ENCODE results near the gene TTPAL. TPM values are rescaled to one million over a fixed set of nuclear protein-coding genes. Genes with fewer than 3 reads are reported as not detected.

The TTPAL gene
- total and polyA plus RNA-seq, 2 donors (not counting 3 experiments of a cell fraction or from before 2014, with no cell fraction given), result 4.0 to 8.0 TPM

DNA sequence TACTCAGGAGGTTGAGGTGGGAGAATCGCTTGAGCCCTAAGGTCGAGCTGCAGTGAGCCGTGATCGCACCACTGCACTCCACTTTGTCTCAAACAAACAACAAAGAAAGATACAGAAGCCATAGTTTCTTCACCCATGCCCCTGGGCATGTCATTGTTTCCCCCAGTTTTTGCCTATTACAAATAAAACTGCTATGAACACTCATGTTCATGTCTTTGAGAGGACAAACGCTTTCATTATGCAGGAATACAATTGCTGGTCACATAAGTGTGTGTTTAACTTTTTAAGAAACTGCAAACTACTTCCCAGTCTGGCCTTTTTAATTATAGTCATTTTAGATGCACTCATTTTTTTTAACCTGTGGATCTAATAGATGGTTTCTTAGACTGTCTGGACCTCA lies 12.2 kb upstream of the TTPAL start:
- TF ChIP-seq MYC (IDR thresholded peaks at IDR 0.05; ENCODE audit: low read depth, low read length) (no peak), JUN (IDR thresholded peaks at IDR 0.05; ENCODE audit: borderline replicate concordance, insufficient read depth, insufficient read length, low read depth) (no peak), POLR2AphosphoS5 (IDR thresholded peaks at IDR 0.05; ENCODE audit: insufficient read depth, low read depth, low read length) (no peak), POLR2A (IDR thresholded peaks at IDR 0.05; ENCODE audit: low read depth, low read length) (no peak)
- TF ChIP-seq, protein P1, sequence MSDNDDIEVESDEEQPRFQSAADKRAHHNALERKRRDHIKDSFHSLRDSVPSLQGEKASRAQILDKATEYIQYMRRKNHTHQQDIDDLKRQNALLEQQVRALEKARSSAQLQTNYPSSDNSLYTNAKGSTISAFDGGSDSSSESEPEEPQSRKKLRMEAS (IDR thresholded peaks at IDR 0.05; ENCODE audit: insufficient read depth, insufficient read length), result no peak
- dilution Hi-C loops (cut with MboI; ENCODE audit: extremely low pct_ligation_motif_present, low sequenced_read_pairs), result no loop called here
- CTCF ChIA-PET, result interaction anchor here (2.7 kb wide), 1 partner anchor 246 kb away, joined by 9 read pairs; no protein-coding TSS in a partner anchor

DNA sequence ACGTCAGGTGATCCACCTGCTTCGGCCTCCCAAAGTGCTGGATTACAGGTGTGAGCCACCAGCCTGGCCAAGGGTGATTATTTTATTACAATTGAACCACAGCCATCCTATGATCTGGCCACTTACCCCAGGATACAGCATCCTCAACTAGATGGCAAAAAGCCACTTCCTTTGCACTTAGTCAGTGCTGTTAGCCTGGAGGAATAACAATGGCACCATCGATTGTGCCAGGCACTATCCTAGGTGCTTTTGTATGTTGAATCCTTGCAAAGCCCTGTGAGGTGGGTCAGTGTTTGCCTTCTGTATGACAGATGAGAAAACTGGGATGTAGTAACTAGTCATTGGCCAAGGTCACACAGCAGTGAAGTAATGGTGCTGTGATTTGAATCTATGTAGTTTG lies 11.2 kb upstream of the TTPAL start:
- dilution Hi-C loops (cut with MboI; ENCODE audit: extremely low pct_ligation_motif_present, low sequenced_read_pairs), result no loop called here
- intact Hi-C loops (cut with micrococcal nuclease), result loop anchor here (10.0 kb wide), 1 partner anchor 350 kb away; no protein-coding TSS in a partner anchor
- no peaks in the 10 kb centered on the region for H3K27me3 ChIP-seq (ENCODE audit: control insufficient read depth in 2 of 2, insufficient read depth in 2 of 2, low read length in 2 of 2)
- H3K4me2 ChIP-seq (ENCODE audit: insufficient read depth, low read length), result no peak overlapping the region
- H2AFZ ChIP-seq (ENCODE audit: low read depth, low read length), result no peak overlapping the region
- POLR2A ChIA-PET, result no interaction called here
- DNase-seq (ENCODE audit: low read depth, low spot score) (no peak), FAIRE-seq (no peak)
- H3K9me1 ChIP-seq (replicated peaks; ENCODE audit: control insufficient read depth, extremely low read depth, insufficient read depth, low read length), result no peaks in the 10 kb centered on the region
- no peak overlapping the region for H3K27ac ChIP-seq (ENCODE audit: insufficient read depth, low read depth, low read length)
- no peaks in the 10 kb centered on the region for H3K36me3 ChIP-seq (ENCODE audit: control insufficient read depth in 2 of 2, extremely low read depth in 1 of 2, insufficient read depth in 2 of 2, low read length in 2 of 2)
- no peak overlapping the region for H3K4me3 ChIP-seq (replicated peaks in 1 of 3; ENCODE audit: insufficient read depth in 1 of 3, low read depth in 1 of 3, low read length in 3 of 3)
- no peak overlapping the region for H3K9ac ChIP-seq (replicated peaks; ENCODE audit: extremely low read depth, insufficient read depth, low read length)
- BruUV-seq (replicated peaks), result no TSS peak
- TF ChIP-seq GATA2 (IDR thresholded peaks at IDR 0.05; ENCODE audit: insufficient read depth, insufficient read length, low read depth, low read length) (no peak), FOS (IDR thresholded peaks at IDR 0.05; ENCODE audit: borderline replicate concordance, insufficient read depth, low read length) (no peak), POLR2AphosphoS5 (IDR thresholded peaks at IDR 0.05; ENCODE audit: insufficient read depth, low read depth, low read length) (no peak), JUN (IDR thresholded peaks at IDR 0.05; ENCODE audit: borderline replicate concordance, insufficient read depth, insufficient read length, low read depth) (no peak), EZH2 (IDR thresholded peaks at IDR 0.05; ENCODE audit: borderline replicate concordance, low read depth, low read length, severe bottlenecking) (no peak), POLR2A (IDR thresholded peaks at IDR 0.05; ENCODE audit: low read depth, low read length) (no peak), MYC (IDR thresholded peaks at IDR 0.05; ENCODE audit: low read depth, low read length) (no peak)
- TF ChIP-seq, protein P1 (IDR thresholded peaks at IDR 0.05; ENCODE audit: insufficient read depth, insufficient read length), result no peak
- TF ChIP-seq, protein P2, sequence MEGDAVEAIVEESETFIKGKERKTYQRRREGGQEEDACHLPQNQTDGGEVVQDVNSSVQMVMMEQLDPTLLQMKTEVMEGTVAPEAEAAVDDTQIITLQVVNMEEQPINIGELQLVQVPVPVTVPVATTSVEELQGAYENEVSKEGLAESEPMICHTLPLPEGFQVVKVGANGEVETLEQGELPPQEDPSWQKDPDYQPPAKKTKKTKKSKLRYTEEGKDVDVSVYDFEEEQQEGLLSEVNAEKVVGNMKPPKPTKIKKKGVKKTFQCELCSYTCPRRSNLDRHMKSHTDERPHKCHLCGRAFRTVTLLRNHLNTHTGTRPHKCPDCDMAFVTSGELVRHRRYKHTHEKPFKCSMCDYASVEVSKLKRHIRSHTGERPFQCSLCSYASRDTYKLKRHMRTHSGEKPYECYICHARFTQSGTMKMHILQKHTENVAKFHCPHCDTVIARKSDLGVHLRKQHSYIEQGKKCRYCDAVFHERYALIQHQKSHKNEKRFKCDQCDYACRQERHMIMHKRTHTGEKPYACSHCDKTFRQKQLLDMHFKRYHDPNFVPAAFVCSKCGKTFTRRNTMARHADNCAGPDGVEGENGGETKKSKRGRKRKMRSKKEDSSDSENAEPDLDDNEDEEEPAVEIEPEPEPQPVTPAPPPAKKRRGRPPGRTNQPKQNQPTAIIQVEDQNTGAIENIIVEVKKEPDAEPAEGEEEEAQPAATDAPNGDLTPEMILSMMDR (IDR thresholded peaks at IDR 0.05; ENCODE audit: extremely low read depth in 1 of 2, insufficient read depth in 1 of 2, low read depth in 1 of 2, low read length in 2 of 2), result no peak
- no peaks in the 10 kb centered on the region for H3K9me3 ChIP-seq (replicated peaks; ENCODE audit: control insufficient read depth, insufficient read depth, low read length)
- H3K79me2 ChIP-seq (ENCODE audit: control insufficient read depth, insufficient read depth, low read length), result no peaks in the 10 kb centered on the region
- no peaks in the 10 kb centered on the region for H4K20me1 ChIP-seq (replicated peaks; ENCODE audit: control insufficient read depth, extremely low read depth, insufficient read depth, low read length)
- no peaks in the 10 kb centered on the region for H3K4me1 ChIP-seq (ENCODE audit: control insufficient read depth, extremely low read depth, insufficient read depth, low read length)
- CTCF ChIA-PET, result interaction anchor here (1.8 kb wide), 1 partner anchor 80 kb away, joined by 4 read pairs; no protein-coding TSS in a partner anchor

More for the DNA sequence above, 12.2 kb upstream of the TTPAL start:
- FAIRE-seq (no peak), DNase-seq (ENCODE audit: low read depth, low spot score) (no peak)
- POLR2A ChIA-PET, result no interaction called here
- Histone ChIP-seq H3K4me3 (replicated peaks in 1 of 3; ENCODE audit: insufficient read depth in 1 of 3, low read depth in 1 of 3, low read length in 3 of 3) (no peak overlapping the region), H3K9ac (replicated peaks; ENCODE audit: extremely low read depth, insufficient read depth, low read length) (no peak overlapping the region), H4K20me1 (replicated peaks; ENCODE audit: control insufficient read depth, extremely low read depth, insufficient read depth, low read length) (no peaks in the 10 kb centered on the region), H3K79me2 (ENCODE audit: control insufficient read depth, insufficient read depth, low read length) (no peaks in the 10 kb centered on the region), H3K4me2 (ENCODE audit: insufficient read depth, low read length) (no peak overlapping the region), H3K27ac (ENCODE audit: insufficient read depth, low read depth, low read length) (no peak overlapping the region), H2AFZ (ENCODE audit: low read depth, low read length) (no peak overlapping the region), H3K4me1 (ENCODE audit: control insufficient read depth, extremely low read depth, insufficient read depth, low read length) (no peaks in the 10 kb centered on the region), H3K9me1 (replicated peaks; ENCODE audit: control insufficient read depth, extremely low read depth, insufficient read depth, low read length) (no peaks in the 10 kb centered on the region), H3K36me3 (ENCODE audit: control insufficient read depth in 2 of 2, extremely low read depth in 1 of 2, insufficient read depth in 2 of 2, low read length in 2 of 2) (no peaks in the 10 kb centered on the region), H3K27me3 (ENCODE audit: control insufficient read depth in 2 of 2, insufficient read depth in 2 of 2, low read length in 2 of 2) (no peaks in the 10 kb centered on the region), H3K9me3 (replicated peaks; ENCODE audit: control insufficient read depth, insufficient read depth, low read length) (no peaks in the 10 kb centered on the region)
- BruUV-seq (replicated peaks), result no TSS peak
- intact Hi-C loops (cut with micrococcal nuclease), result loop anchor here (10.0 kb wide), 1 partner anchor 349 kb away; no protein-coding TSS in a partner anchor

Data from endothelial cell of umbilical vein (primary cell).